TTC549 (cell line): ENCODE data around the gene KCNQ1.

Experiments used
- FAIRE-seq: peaks from 2 replicates; lab custom pipeline; 2012; peaks lifted over from hg19 to GRCh38; lab: Jason Lieb, UNC

Gene KCNQ1

DNA sequence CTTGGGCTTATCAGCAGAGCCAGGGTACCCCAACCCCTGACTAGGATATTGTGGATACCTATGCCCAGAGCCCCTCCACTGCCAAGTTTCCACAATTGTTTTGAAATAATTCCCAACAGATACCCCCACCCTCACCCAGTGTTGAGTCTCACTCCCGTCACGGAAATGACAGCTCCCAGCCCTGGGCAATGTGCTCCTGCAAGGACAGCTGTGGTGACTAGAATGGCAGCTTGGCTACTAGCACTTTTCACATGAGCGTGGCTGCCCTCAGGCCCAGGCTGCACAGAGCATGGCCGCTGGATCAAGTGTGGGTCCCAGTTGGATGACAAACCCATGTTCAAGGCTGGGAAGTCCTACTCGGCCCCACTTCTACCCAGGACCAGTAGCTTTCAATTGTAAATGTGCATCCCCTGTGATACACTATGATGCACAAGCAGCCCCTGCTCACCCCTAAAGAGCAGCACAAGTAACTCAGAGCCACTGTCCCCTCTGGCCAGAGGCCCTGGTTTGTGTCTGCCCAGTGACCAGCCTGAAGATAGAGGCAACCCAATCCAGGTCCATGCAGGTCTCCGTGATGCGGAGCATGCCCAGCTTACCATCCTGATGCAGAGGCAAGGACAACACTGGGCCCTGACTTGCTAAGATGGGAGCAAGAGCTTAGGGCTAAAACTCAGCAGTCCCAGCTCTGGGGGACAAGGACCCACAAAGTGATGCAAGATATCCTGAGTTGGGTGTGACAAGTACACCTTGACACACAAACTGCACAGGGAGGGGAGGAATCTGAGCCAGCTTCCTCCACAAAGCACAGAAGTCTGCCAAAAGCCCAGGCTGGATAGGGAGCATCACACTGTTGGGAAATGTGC, 241.8 kb downstream of the KCNQ1 start:
- FAIRE-seq, result no peak

DNA sequence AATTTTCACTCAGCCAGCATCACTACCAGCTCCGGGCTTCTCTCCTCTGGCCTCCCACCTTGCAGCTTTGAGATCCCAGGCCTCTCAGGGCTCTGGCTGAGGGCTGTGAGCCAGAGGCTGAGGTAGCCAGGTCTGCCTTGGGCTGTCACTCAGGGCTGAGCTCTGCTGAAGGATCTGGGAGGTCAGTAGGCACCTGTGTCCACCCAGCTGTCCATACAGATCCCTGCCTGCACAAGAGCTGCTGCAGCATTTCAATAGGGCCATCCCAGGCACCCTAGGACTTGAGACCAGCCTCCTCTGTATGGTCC, 242.4 kb downstream of the KCNQ1 start:
- no peak for FAIRE-seq

GRCh38 chr11:2687782-2688191, 243.0 kb downstream of the KCNQ1 start:
- FAIRE-seq, result no peak

DNA sequence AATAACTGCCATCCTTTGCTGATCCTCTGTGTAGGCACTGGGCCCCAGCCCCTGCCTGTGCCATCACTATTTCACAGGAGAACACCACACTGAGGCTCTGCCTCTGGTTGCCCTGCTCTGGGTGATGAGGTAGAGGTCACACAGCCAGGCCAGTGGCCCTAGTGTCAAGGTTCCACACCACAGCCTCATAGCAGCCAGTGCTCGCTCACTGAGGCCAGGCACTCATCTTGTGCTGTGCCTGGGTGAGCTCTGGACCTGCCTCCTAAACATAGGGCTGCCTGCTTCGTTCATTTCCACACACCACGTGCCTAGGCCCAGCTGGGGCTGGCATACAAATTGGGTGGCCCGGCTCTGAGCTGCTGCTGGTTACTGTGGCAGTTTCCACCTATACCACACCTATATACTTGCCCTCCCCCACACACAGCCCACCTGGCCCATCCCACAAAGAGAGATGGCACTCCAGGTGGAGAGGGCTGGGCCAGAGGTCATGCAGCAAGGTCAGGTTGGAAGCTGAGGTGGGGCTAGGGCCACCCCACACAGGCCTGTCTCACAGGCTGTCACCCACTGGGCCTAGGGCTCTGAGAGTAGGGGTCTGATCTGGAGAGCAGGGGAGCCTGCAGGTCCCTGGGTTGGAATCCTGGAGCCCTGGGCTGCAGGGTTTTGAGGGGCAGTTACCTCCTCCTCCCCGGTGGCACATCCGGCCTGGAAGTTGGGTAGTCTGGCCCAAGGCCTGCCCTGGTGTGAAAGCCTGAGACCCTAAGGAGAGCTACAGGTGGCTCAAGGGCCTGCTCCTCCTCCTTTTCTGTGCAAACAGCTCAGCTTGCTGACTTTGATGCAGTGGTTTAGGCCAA, 243.8 kb downstream of the KCNQ1 start:
- FAIRE-seq, result no peak

DNA sequence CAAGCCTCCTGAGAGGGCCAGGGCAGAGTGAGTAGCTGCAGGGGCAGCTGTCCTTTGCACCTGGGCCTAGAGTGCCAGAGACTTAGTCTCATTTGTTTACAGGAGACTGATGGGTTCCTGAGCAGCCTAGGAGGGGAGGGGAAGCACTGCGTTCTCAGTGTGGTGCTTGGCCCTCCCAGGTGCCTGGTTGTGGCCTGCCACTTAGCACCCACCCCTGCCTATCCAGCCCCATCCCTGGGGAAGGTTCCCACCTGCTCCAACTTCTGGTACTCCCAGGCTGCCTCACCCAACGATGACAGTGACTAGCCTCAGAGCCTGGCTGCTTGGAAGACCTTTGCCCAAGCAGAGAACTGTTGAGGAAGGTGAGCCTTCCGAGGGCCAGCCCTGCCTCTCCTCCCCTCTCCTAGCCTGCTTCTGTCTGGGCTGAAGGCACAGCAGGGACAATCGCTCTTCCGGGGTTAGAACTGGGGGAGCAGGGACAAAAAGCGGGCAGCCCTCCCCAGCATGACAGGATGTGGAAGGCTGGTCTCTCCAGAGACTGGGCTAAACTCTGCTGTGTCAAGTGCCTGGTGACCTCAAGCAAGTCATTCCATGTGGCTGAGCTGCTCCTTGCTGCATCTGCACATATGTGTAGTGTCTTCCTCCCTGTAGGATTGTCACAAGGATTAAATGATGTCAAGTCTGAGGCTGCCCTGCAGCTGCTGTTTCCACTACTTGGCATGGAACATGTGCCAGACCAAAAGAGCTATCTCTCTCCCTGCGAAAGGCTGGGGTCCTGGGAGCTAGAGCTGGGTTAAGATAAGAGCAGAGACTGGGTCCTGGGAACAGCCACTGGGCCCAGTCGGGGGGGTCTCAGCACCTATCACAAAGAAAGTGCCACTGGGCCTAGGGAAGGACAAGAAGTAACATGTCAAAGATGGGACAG, 245.1 kb downstream of the KCNQ1 start:
- FAIRE-seq, result no peak

DNA sequence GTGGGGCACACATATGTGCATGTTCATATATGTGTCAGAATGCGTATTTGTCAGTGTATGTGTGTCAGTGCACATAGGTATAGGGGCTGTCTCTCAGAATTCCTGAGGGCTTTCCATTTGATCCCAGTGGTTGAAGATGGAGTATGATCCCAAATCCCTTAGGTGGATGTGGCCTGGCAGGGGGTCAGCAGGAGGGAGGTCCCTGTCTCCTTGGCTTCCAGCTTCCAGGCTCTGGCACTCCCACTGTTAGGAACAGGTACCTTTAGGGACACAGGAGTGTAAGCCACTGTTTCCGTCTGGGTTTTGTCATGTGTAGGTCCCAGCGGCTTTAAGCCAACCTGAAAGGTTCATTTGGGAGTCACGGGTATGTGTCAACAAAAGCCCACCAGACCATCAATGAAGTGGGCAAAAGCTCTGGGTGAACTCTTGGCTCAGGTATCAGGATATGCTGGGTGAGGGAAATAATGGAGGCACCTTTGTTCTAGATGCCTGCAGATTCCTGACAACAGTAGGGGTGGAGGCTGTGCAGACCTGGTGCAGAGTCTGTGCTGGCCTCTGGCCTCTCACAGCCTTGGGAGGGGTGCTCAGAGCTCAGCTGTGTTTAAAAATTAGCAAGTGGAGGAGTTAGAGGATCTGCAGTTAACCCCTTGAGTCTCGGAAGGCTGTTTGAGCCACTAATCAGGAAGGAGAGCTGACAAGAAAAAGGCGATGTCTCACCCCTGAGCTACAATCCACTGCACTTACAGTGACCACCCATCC, 246.0 kb downstream of the KCNQ1 start:
- FAIRE-seq, result no peak

- FAIRE-seq, result no peak
Observed at GRCh38 chr11:2691355-2691761, 246.6 kb downstream of the KCNQ1 start.

- FAIRE-seq, result no peak
Observed at GRCh38 chr11:2691991-2692875, 247.4 kb downstream of the KCNQ1 start.

- no peak for FAIRE-seq
Observed at GRCh38 chr11:2693271-2694261, 248.8 kb downstream of the KCNQ1 start.

DNA sequence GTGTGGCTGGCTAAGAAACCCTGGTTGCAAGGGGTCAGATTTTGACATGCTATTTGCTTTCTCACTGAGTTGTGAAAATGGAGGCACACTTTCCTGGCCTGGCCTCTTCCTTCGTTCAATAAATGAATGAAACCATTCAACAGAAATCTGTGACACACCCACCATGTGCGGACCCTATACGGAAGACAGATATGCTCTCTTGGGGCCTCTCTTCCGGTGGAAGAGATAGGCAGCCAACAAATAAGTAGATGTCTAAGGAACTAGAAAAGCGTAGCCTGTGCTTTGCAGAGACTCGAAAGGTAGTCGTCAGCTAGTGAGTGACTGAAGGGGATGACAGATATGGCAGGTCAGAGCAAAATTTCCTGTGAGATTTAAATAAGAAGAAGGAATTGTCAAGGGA, 249.7 kb downstream of the KCNQ1 start:
- no peak for FAIRE-seq

DNA sequence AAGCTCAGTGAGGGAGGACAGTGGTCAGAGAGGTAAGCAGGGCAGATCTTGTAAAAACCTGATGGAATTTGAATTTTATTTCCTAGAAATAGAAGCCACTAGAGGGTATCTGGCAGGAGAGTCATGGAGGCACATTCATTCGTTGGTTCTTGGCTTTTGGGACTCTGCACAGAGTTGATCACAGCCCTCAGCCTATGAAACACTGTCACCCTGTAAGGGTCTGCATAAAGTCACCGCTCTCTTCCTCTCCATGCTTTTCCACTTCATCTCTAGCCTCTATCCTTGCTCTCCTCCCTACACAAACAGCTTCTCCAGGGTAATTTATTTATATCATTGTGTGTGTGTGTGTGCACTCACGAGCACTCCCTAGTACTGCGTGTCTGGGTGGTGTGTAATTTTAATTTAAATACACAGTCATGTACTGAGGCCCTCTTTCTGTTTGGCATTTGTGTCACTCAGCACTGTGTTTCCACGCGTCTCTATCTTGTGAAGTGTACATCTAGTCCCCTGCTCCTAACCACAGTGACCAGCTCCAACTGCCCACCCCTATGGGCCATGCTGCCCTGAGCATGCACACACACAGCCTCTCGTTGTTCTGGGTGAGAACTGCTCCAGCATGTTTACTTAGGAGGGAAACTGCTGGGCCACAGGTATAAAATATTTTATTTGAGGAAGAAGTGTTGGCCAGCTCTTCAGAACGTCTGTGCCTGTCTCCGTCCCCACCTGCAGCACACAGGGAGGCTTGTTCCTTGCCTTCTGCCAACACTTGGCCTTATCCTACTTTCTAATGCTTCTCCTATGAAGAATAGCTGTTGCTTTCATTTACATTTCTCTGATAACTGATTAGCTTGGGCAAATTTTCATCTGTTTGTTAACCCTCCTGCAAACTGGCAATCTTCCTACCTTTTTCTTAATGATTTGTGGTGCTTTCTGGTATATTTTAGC, 250.5 kb downstream of the KCNQ1 start:
- FAIRE-seq, result no peak

- no peak for FAIRE-seq
Observed at GRCh38 chr11:2696455-2696854, 251.6 kb downstream of the KCNQ1 start.

- no peak for FAIRE-seq
Observed at GRCh38 chr11:2697866-2698265, 253.1 kb downstream of the KCNQ1 start.

DNA sequence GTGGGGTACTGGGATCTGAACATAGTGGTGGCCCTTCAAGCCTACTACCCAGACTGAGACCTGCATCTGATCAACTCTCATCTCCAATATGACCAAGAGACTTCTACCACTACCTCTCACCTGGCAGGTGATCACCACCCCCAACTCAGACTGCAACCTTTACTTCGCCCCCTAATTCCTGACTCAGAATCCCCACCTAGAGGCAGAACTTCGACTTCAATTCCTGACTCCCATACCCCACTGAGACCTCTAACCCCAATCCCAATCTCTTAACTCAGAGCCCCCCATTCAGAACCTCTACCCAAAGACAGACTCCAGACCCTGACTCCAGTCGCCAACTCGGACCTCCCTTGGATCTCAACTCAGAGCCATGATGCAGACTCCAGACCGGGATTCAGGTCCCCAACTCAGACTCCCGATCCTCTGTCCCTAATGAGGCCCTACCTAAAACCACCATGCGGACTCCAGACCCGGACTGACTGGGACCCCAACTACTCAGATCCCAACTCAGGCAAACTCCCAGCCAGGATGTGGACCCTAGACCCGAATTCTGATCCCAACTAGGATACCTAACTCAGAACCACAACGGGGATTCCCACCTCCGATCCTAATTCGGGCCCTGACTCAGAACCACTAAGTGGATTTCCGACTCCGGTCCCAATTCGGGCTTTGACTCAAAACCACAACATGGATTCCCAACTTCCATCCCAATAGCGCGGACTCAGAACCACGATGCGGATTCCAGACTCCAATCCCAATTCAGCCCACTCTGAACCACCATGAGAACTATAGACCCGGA, 253.8 kb downstream of the KCNQ1 start:
- no peak for FAIRE-seq

DNA sequence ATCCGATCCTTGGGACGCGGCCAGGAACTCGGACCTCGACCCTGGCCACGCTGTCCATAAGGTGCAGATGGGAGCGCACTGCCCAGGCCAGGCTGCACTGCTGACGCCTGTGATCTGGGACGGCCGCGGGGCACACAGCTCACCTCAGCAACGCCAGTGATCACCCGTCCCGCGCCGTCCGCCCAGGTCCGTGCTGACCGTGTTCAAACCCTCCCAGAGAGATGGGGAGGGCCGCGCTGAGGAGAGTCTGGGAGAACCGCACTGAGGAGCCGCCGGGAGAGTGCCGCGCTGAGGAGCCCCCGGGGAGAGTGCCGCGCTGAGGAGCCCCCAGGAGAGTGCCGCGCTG, 254.3 kb downstream of the KCNQ1 start:
- FAIRE-seq, result no peak

DNA sequence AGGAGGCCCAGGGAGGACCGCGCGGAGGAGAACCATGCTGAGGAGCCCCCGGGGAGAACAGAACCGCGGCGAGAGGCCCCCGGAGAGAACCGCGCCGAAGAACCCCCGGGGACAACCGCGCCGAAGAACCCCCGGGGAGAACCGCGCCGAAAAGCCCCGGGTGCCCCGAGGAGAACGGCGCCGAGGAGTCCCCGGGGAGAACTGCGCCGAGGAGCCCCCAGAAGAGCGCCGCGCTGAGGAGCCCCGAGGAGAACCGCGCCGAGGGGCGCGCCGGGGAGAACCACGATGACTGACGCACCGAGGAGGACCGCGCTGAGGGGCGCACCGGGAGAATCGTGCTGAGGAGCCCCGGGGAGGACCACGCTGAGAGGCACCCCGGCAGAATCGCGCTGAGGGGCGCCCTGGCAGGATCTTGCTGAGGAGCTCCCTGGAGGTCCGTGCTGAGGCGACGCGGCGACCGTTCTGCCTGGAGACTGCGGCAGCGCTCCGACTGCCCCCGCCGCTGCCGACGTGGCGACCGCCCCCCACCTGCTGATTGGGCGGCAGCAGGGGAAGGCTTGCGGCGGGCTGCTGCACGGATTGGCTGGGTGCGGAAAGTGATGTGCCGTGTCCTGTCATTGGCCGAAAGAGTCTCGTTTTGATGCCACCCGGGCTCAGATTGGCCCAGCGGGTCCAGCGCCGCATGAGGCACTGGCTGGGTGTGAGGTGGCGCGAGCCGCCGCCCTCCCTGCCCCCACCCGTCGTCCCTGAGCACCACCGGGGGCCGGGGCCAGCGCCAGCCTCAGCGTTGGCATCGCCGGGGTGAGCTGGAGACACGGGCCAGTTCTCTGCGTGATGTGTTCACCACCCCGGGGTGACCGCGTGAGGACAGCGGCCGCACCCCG, 255.0 kb downstream of the KCNQ1 start, which contains the start of gene KCNQ1OT1:
Gene KCNQ1OT1, minus strand, starts transcription at position 464 of the 884 bp plus-strand sequence.
- no peak for FAIRE-seq
